Heart left ventricle (tissue), 16 donors: ENCODE results near the gene HLA-F. TPM values are rescaled to one million over a fixed set of nuclear protein-coding genes. Genes with fewer than 3 reads are reported as not detected.

Experiments
- ATAC-seq, 4 donors: fragments of 200-7000 bp; cut with Tn5 transposase; one replicate each; pipeline ENCODE4 v1.9.1; 2020 to 2022; ENCODE audit warnings: moderate library complexity in 4 of 4, mild to moderate bottlenecking in 3 of 4, moderate number of reproducible peaks in 1 of 4
- DNase-seq, 5 donors: peaks; one replicate each; pipeline ENCODE4 v3.0.0-alpha.2; 2020
- H3K27ac ChIP-seq, 12 donors: fragments of 200-600 bp; sonication (generic) in 4 of 12; one replicate each; pipeline versions ENCODE4 v1.5.0 to v1.8.0; 2016 to 2022; ENCODE audit warnings: mild to moderate bottlenecking in 2 of 12
- H3K27me3 ChIP-seq, 9 donors: fragments of 200-600 bp; sonication (generic) in 2 of 9; one replicate each; pipeline versions ENCODE4 v1.5.1 to v1.8.0; 2016 to 2022; ENCODE audit warnings: mild to moderate bottlenecking in 3 of 9
- H3K36me3 ChIP-seq, 9 donors: fragments of 200-600 bp; sonication (generic) in 2 of 9; one replicate each; pipeline versions ENCODE4 v1.5.0 to v1.8.0; 2018 to 2022; ENCODE audit warnings: mild to moderate bottlenecking in 2 of 9
- H3K4me1 ChIP-seq, 12 donors: fragments of 200-600 bp; sonication (generic) in 4 of 12; one replicate each; pipeline versions ENCODE4 v1.5.0 to v1.8.0; 2016 to 2022; ENCODE audit warnings: mild to moderate bottlenecking in 3 of 12
- H3K4me3 ChIP-seq, 12 donors: fragments of 200-600 bp; sonication (generic) in 4 of 12; one replicate each; pipeline versions ENCODE4 v1.5.0 to v1.8.0; 2017 to 2022; ENCODE audit warnings: mild to moderate bottlenecking in 9 of 12, moderate library complexity in 4 of 12
- H3K9me3 ChIP-seq, 12 donors: fragments of 200-600 bp; sonication (generic) in 4 of 12; one replicate each; pipeline versions ENCODE4 v1.5.0 to v1.8.0; 2016 to 2022; ENCODE audit warnings: mild to moderate bottlenecking in 1 of 12
- CTCF ChIP-seq, 12 donors: fragments of 200-600 bp; sonication (generic) in 4 of 12; IDR thresholded peaks; one replicate each; pipeline versions ENCODE4 v1.5.0 to v1.8.0; 2018 to 2022; ENCODE audit warnings: antibody characterized with exemption in 12 of 12, mild to moderate bottlenecking in 5 of 12
- POLR2A ChIP-seq, 2 donors: fragments of 450-650 bp; IDR thresholded peaks; one replicate each; pipeline ENCODE4 v1.6.1; 2017; ENCODE audit warnings: antibody characterized with exemption in 2 of 2, mild to moderate bottlenecking in 2 of 2, moderate library complexity in 2 of 2
- whole genome bisulfite sequencing, 4 donors: extraction: QIAGEN DNeasy Blood & Tissue Kit in 2 of 4; methylation state at CpG; one replicate each; pipeline versions ENCODE4 v1.1.5 to v1.1.7; 2013 to 2018; 5-methylcytosine and 5-hydroxymethylcytosine counted together
- intact Hi-C, 10 donors: fragments of 100-400 bp; cut with DNase I; formaldehyde crosslinking; loops; one replicate each; pipeline versions ENCODE4 v1.11.1 to v1.14.2; 2022
- polyA plus RNA-seq, 2 donors: library from polyadenylated mRNA; stranded (reverse); fragments of 200-250 nt; gene quantifications; one replicate each; pipeline ENCODE4 v1.2.3, GENCODE V29; 2013
- total RNA-seq, 9 donors: library from RNA; depleted of rRNA in 2 of 9; stranded (reverse); fragments of >200 nt in 2 of 9; fragmentation: NEBNext Ultra II Directional in 3 of 9; extraction: Animal tissue kit (Norgen Biotek cat#: 25700) in 3 of 9; gene quantifications; one replicate each; pipeline versions ENCODE4 v1.1.0 to v1.2.4, GENCODE V29; 2016 to 2023
- donor health status: ischemic (EF 13 %, LVEDD 7.1; RV severe dilation, severe dysfunction).
- donor health status: healthy with polysubstance abuse.
- donor health status: DM: no; HTN: yes; CAD: no.
- donor health status: DM: no; HTN: no; CAD: no.
- donor health status: ischemic (EF 25% LVEDD 6.9; RV normal size, moderate dysfunction).
- donor health status: ischemic (EF 25% LVEDD 5.7; RV mildly dilated, moderate dysfunction).
- donor health status: healthy.
- donor health status: DM: yes; HTN: yes; CAD: no.
- donor health status: ischemic (EF 35%, LVEDD 5.7; RV mildly dilated, moderate dysfunction).
- donor health status: nonischemic (EF 11% LVEDD 7.7; RV severe dilation, severe dysfunction).
- donor health status: DM: yes; HTN: yes; CAD: no.
- donor health status: PGD.
- donor health status: ischemic (EF 29% LVEDD 5.4; RV normal size, mild dysfunction).
- donor health status: nonischemic (EF 23%, LVEDD 6.1; RV moderate dilation, normal function).

HLA-F gene
- total and polyA plus RNA-seq, 11 donors: 23.1 to 228 (median 37.8) TPM

- DNase-seq: no peak
- TF ChIP-seq CTCF (IDR thresholded peaks at IDR 0.05) (no peak), POLR2A (IDR thresholded peaks at IDR 0.05) (no peak)
- ATAC-seq: no peak
- intact Hi-C loops: loop anchor here in 2 of 10 donors (10.0 kb wide), 1 partner anchor 105 kb away; no protein-coding TSS in a partner anchor
- H3K27ac ChIP-seq: no peak overlapping the region
- H3K4me3 ChIP-seq: no peak overlapping the region
- H3K27me3 ChIP-seq: no peaks in the 10 kb centered on the region
- H3K36me3 ChIP-seq: peaks cover 0 to 41% (median 30%) of the 10 kb centered on the region in 9 donors
- 71 to 80% (median 76%) methylated on average over 6 of the region's 6 CpGs for WGBS, 4 donors
- H3K4me1 ChIP-seq: peaks cover 0 to 26% (median 13%) of the 10 kb centered on the region in 12 donors
- no peaks in the 10 kb centered on the region for H3K9me3 ChIP-seq
Observed at GRCh38 chr6:29729774-29730328, 6.6 kb downstream of the HLA-F start.

- TF ChIP-seq POLR2A (IDR thresholded peaks at IDR 0.05): no peak
- no peaks in the 10 kb centered on the region for H3K9me3 ChIP-seq
- peaks cover 0 to 18% (median 6%) of the 10 kb centered on the region in 12 donors for H3K4me1 ChIP-seq
- WGBS, 4 donors: 55 to 70% (median 61%) methylated on average over 7 of the region's 7 CpGs
- H3K27ac ChIP-seq: no peak overlapping the region
- ATAC-seq (no peak), DNase-seq (no peak)
- H3K36me3 ChIP-seq: peaks cover 0 to 33% (median 25%) of the 10 kb centered on the region in 9 donors
- H3K27me3 ChIP-seq: no peaks in the 10 kb centered on the region
- intact Hi-C loops: loop anchor here in 2 of 10 donors (10.0 kb wide), 1 partner anchor 104 kb away; no protein-coding TSS in a partner anchor
- H3K4me3 ChIP-seq: no peak overlapping the region
Observed at GRCh38 chr6:29730575-29731126, 7.4 kb downstream of the HLA-F start.

GRCh38 chr6:29731281-29731680, 8.0 kb downstream of the HLA-F start:
- intact Hi-C loops: loop anchor here in 2 of 10 donors (10.0 kb wide), 1 partner anchor 104 kb away; no protein-coding TSS in a partner anchor
- H3K36me3 ChIP-seq: peaks cover 0 to 30% (median 18%) of the 10 kb centered on the region in 9 donors
- H3K4me1 ChIP-seq: peaks cover 0 to 13% (median 0%) of the 10 kb centered on the region in 12 donors
- no peak overlapping the region for H3K4me3 ChIP-seq
- WGBS, 4 donors: 61 to 90% (median 64%) methylated on average over 3 of the region's 3 CpGs
- no peak for ATAC-seq
- no peaks in the 10 kb centered on the region for H3K27me3 ChIP-seq
- TF ChIP-seq CTCF (IDR thresholded peaks at IDR 0.05): no peak
- TF ChIP-seq POLR2A (IDR thresholded peaks at IDR 0.05): no peak
- no peak for DNase-seq
- no peak overlapping the region for H3K27ac ChIP-seq
- peaks cover 0 to 5% (median 0%) of the 10 kb centered on the region in 12 donors for H3K9me3 ChIP-seq

- no peak for TF ChIP-seq POLR2A (IDR thresholded peaks at IDR 0.05)
- no peak for TF ChIP-seq CTCF (IDR thresholded peaks at IDR 0.05)
- Histone ChIP-seq H3K9me3 (peaks cover 0 to 5% (median 0%) of the 10 kb centered on the region in 12 donors), H3K4me3 (no peak overlapping the region), H3K27ac (no peak overlapping the region), H3K4me1 (peaks cover 0 to 19% (median 5%) of the 10 kb centered on the region in 12 donors), H3K27me3 (no peaks in the 10 kb centered on the region), H3K36me3 (peaks cover 0 to 18% (median 2%) of the 10 kb centered on the region in 9 donors)
- ATAC-seq (no peak), DNase-seq (no peak)
- intact Hi-C loops: loop anchor here in 2 of 10 donors (10.0 kb wide), 1 partner anchor 102 kb away; no protein-coding TSS in a partner anchor
- WGBS, 4 donors: 62 to 84% (median 70%) methylated on average over 7 of the region's 7 CpGs
Observed at GRCh38 chr6:29733057-29733456, 9.8 kb downstream of the HLA-F start.
